ENCODE measurements around the gene CTNNA3. TPM values are rescaled to one million over a fixed set of nuclear protein-coding genes. Genes with fewer than 3 reads are reported as not detected.

Gene CTNNA3
- total and polyA plus RNA-seq, 2 of the 4 experiments (the other 2 are of a cell fraction), result 0.19 to 0.90 TPM

GRCh38 chr10:66176772-66177171, 1519.2 kb downstream of the CTNNA3 start:
- no TSS peak for BruUV-seq (replicated peaks)
- intact Hi-C loops (cut with micrococcal nuclease), result no loop called here
- no peak overlapping the region for H4K5ac ChIP-seq (ENCODE audit: low read depth, low read length)
- no peak overlapping the region for H2AFZ ChIP-seq (replicated peaks; ENCODE audit: low read length, poor library complexity)
- no peaks in the 10 kb centered on the region for H3K79me1 ChIP-seq (ENCODE audit: low read depth in 1 of 2, low read length in 2 of 2)
- H2BK15ac ChIP-seq (ENCODE audit: low read depth, low read length), result no peak overlapping the region
- H3K27ac ChIP-seq (ENCODE audit: insufficient read depth, low read length), result no peak overlapping the region
- no peak overlapping the region for H4K8ac ChIP-seq (ENCODE audit: low read depth in 2 of 2, low read length in 2 of 2)
- no peak overlapping the region for H3K4ac ChIP-seq (ENCODE audit: low read depth, low read length)
- in situ Hi-C loops (cut with MboI; ENCODE audit: low sequenced_read_pairs), result no loop called here
- no peaks in the 10 kb centered on the region for H3K36me3 ChIP-seq (ENCODE audit: control insufficient read depth, insufficient read depth, low read length)
- H3K9ac ChIP-seq (ENCODE audit: low read depth, low read length), result no peak overlapping the region
- ChIA-PET CTCF (no interaction called here), POLR2A (ENCODE audit: unreplicated experiment) (no interaction called here)
- H3K14ac ChIP-seq (replicated peaks; ENCODE audit: low read depth, low read length), result no peak overlapping the region
- peak; percentile 31 for DNase-seq
- no peak overlapping the region for H3K23ac ChIP-seq (ENCODE audit: low read depth, low read length)
- no peak overlapping the region for H4K91ac ChIP-seq (ENCODE audit: insufficient read depth, low read depth, low read length)
- H3K27me3 ChIP-seq (ENCODE audit: control insufficient read depth, insufficient read depth, low read length), result no peaks in the 10 kb centered on the region
- H3K4me3 ChIP-seq (ENCODE audit: insufficient read depth, low read depth, low read length), result no peak overlapping the region
- H3K4me1 ChIP-seq (ENCODE audit: control insufficient read depth, insufficient read depth, low read length), result no peaks in the 10 kb centered on the region
- no peak overlapping the region for H2AK9ac ChIP-seq (replicated peaks; ENCODE audit: low read depth, low read length, poor library complexity)
- no peak overlapping the region for H2BK5ac ChIP-seq (ENCODE audit: low read depth, low read length, poor library complexity, severe bottlenecking)
- no peak overlapping the region for H2AK5ac ChIP-seq (ENCODE audit: low read depth, low read length)
- TF ChIP-seq MAZ (IDR thresholded peaks at IDR 0.05; ENCODE audit: borderline replicate concordance, low read depth, low read length) (no peak), CEBPB (IDR thresholded peaks at IDR 0.05; ENCODE audit: low read depth, low read length) (peak; percentile 62; the same call in 1 of the 2 replicates)
- no CpG with 5 or more reads among the region's 5 CpGs for WGBS, 2 experiments (ENCODE audit: extremely low coverage in 2 of 2, insufficient read length in 1 of 2)
- H3K9me3 ChIP-seq (ENCODE audit: control insufficient read depth, insufficient read depth, low read length), result no peaks in the 10 kb centered on the region
- no peaks in the 10 kb centered on the region for H3K9me1 ChIP-seq (ENCODE audit: insufficient read depth, low read length)
- no peak overlapping the region for H2BK120ac ChIP-seq (ENCODE audit: low read depth, low read length)
- dilution Hi-C loops (cut with HindIII; ENCODE audit: low sequenced_read_pairs, unreplicated experiment), result no loop called here
- no peak overlapping the region for H3K56ac ChIP-seq (ENCODE audit: extremely low read depth, insufficient read depth, low read length)
- H3K18ac ChIP-seq (ENCODE audit: low read depth, low read length), result no peak overlapping the region
- ATAC-seq (ENCODE audit: low read depth), result no peak
- H4K20me1 ChIP-seq (ENCODE audit: insufficient read depth, low read length), result no peaks in the 10 kb centered on the region
- no peak overlapping the region for H3K4me2 ChIP-seq (ENCODE audit: low read depth, low read length)
- H2BK20ac ChIP-seq (ENCODE audit: low read depth, low read length), result no peak overlapping the region
